ENCODE data around the gene CRY2.

- TF ChIP-seq GATA2 (IDR thresholded peaks at IDR 0.05; ENCODE audit: low read depth, low read length) (no peak), GATA3 (IDR thresholded peaks at IDR 0.05; ENCODE audit: low read depth, low read length) (no peak)
Measured at GRCh38 chr11:45913942-45914635, 66.8 kb downstream of the CRY2 start.

Data from SH-SY5Y (cell line).